HCT116 (cell line): Measurements from ENCODE around the gene GGTLC2.

ENCODE experiments used
- ELF1 ChIP-seq: IDR thresholded peaks from 2 replicates; pipeline ENCODE4 v1.6.1; 2012; ENCODE audit warnings: low read depth, borderline replicate concordance
- EZH2 ChIP-seq: fragments of 200-600 bp; sonication (generic); IDR thresholded peaks from 2 replicates; pipeline ENCODE4 v1.6.1; 2017; ENCODE audit warnings: antibody characterized with exemption, mixed run types
- EZH2phosphoT487 ChIP-seq: fragments of 200-600 bp; IDR thresholded peaks from 2 replicates; pipeline ENCODE4 v1.6.1; 2018; ENCODE audit warnings: antibody characterized with exemption, borderline replicate concordance
- JUND ChIP-seq: IDR thresholded peaks from 2 replicates; pipeline ENCODE4 v1.6.1; 2012
- POLR2A ChIP-seq: IDR thresholded peaks from 2 replicates; pipeline ENCODE4 v1.7.0; 2011; ENCODE audit warnings: borderline replicate concordance; ENCODE audit not compliant: insufficient read depth, insufficient read length; ENCODE audit errors: extremely low read depth
- POLR2AphosphoS5 ChIP-seq: IDR thresholded peaks from 2 replicates; pipeline ENCODE4 v1.6.1; 2011; ENCODE audit warnings: mild to moderate bottlenecking, low read depth, low read length, moderate library complexity
- SP1 ChIP-seq: IDR thresholded peaks from 2 replicates; pipeline ENCODE4 v1.6.1; 2012; ENCODE audit warnings: low read depth
- TCF7L2 ChIP-seq: IDR thresholded peaks from 2 replicates; pipeline ENCODE4 v1.7.0; 2011; ENCODE audit warnings: borderline replicate concordance, inconsistent platforms; ENCODE audit not compliant: insufficient read depth, insufficient read length; ENCODE audit errors: extremely low read depth
- YY1 ChIP-seq: IDR thresholded peaks from 2 replicates; pipeline ENCODE4 v1.6.1; 2011; ENCODE audit warnings: low read length, low read depth, moderate library complexity, mild to moderate bottlenecking; ENCODE audit not compliant: insufficient replicate concordance; ENCODE audit errors: extremely low read depth
- ZNF274 ChIP-seq: fragments of 200-500 bp; sonication (Bioruptor generic); IDR thresholded peaks from 2 replicates; pipeline ENCODE4 v1.6.1; 2014; ENCODE audit warnings: mild to moderate bottlenecking, low read depth, low read length, inconsistent platforms
- TF ChIP-seq, protein P1 (sequence below), 3 experiments: fragments of 200-600 bp in 1 of 3; sonication (generic) in 1 of 3; IDR thresholded peaks in 2 of 3; conservative IDR thresholded peaks in 1 of 3; 2 replicates each; pipeline ENCODE4 v1.5.1; 2012 to 2017; ENCODE audit warnings: low read depth in 2 of 3, low read length in 2 of 3, antibody characterized with exemption in 1 of 3, borderline replicate concordance in 1 of 3, control low read depth in 1 of 3, mild to moderate bottlenecking in 1 of 3, mixed read lengths in 1 of 3, mixed run types in 1 of 3, moderate library complexity in 1 of 3; ENCODE audit not compliant: insufficient read depth in 1 of 3

DNA sequence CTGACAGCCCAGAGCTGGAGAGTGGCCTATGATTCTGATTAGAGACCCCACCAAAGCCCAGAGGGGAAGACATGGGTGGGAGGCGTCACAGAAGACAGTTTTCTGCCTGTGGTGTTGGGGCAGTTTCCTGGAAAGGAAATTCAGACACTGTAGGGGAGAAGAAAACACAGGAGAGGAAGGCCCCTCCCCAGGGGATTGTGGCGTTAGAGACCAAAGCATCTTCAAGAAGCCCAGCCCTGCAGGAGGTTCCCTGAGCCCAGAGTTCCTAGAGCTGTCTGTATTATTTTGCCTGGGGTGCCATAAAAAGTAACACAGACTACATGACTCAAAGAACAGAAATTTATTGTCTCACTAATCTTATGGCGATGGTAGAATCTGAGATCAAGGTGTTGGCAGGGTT is 45.2 kb upstream of the GGTLC2 start:
- TF ChIP-seq ELF1 (no peak), ZNF274 (no peak), POLR2A (no peak), YY1 (no peak), EZH2phosphoT487 (no peak), SP1 (no peak), POLR2AphosphoS5 (no peak), EZH2 (no peak), TCF7L2 (no peak), JUND (no peak)
- TF ChIP-seq, protein P1, sequence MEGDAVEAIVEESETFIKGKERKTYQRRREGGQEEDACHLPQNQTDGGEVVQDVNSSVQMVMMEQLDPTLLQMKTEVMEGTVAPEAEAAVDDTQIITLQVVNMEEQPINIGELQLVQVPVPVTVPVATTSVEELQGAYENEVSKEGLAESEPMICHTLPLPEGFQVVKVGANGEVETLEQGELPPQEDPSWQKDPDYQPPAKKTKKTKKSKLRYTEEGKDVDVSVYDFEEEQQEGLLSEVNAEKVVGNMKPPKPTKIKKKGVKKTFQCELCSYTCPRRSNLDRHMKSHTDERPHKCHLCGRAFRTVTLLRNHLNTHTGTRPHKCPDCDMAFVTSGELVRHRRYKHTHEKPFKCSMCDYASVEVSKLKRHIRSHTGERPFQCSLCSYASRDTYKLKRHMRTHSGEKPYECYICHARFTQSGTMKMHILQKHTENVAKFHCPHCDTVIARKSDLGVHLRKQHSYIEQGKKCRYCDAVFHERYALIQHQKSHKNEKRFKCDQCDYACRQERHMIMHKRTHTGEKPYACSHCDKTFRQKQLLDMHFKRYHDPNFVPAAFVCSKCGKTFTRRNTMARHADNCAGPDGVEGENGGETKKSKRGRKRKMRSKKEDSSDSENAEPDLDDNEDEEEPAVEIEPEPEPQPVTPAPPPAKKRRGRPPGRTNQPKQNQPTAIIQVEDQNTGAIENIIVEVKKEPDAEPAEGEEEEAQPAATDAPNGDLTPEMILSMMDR (IDR thresholded peaks at IDR 0.05 in 2 of 3, conservative IDR thresholded peaks at IDR 0.05 in 1 of 3; ENCODE audit: borderline replicate concordance in 1 of 3, insufficient read depth in 1 of 3, low read depth in 2 of 3, low read length in 2 of 3), result no peak
